Measurements from ENCODE around the gene C4orf50.
A peak's percentile ranks its signal among the peaks of the same experiment; 100 is the strongest.

Gene C4orf50

DNA sequence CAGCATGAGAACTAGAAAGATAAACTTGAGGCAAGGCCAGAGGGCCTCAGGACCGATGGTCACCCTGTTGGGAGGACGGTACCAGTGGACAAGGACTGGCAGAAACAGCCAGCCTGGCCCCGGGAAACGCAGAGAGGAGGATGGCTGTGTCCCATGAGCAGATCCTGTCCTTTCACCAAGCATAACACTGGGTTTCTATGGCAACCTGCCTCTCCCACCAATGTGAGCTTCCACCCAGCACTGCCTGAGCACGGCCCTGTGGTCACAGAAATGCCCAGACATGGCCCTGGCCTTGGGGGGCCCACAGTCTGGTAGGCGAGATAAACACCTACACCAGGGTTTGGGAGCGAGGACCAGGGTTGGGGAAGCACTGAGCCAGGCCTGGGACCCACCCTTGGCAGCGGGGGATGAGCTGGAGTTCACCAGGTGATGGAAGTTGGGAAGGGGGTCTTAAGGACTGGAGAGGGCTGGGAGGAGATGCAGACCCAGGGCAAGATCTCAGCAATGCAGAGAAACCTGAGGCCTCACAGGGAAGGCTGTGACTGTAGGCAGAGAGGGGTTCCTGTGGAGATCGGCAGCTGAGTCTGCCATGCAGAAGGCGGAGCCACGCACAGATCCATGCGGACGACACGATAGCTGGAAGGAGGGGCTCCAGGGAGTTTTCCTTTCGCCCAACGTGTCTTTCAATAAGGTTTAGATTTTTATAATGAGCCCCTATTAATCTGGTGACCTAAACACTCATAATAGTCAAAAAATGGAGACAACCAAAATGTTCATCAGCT lies 92.6 kb downstream of the C4orf50 start:
- DNase-seq = no peak

DNA sequence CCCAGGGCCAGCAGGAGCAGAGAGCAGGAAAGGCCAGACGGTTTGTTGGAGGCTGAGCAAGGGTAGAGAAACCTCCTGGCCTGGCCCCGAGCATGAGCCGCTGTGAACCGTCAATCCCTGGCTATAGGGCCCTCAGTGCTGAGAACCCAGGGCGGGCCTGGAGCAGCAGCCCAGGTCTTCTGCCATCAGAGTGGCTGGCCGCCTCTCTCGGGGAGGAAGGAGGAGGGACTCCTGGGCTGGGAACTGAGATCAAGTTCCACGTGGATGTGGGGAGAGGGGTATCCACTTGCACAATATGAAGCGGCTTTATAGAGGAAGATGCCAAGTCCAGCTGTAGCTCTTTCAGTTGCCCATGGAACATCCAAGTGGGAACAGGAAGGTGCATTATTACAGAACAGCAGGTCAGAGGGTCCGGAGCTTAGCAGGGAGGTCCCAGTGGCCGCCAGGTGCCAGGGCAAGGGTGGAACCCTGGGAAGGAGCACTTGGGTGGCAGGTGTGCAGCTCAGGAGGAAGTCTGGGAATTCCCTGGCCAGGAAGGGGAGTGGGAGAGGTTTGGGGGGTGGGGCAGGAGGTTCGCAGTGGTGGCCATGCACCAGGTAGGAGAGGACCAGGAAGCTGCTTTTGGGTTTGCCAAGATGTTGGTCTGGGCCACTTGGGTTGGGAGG lies 93.6 kb downstream of the C4orf50 start:
- DNase-seq = no peak

DNA sequence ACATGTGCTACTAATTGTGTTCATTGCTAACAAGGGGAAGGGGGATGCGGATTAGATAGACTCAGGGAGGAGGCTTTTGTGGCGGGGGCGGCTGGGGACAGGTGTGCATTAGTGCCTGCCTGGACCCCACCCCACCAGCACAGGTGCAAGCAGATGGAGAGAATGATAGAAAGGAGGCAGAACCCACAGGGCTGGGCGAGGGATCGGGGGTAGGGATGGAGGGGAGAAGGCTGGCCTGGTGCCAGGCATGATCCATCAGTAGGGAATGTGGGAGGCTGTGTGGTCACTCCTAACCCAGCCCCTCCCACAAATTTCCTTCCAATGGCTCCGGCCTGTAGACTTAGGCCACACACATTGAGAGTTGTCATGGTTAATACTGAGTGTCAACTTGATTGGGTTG lies 94.9 kb downstream of the C4orf50 start:
- no peak for DNase-seq

DNA sequence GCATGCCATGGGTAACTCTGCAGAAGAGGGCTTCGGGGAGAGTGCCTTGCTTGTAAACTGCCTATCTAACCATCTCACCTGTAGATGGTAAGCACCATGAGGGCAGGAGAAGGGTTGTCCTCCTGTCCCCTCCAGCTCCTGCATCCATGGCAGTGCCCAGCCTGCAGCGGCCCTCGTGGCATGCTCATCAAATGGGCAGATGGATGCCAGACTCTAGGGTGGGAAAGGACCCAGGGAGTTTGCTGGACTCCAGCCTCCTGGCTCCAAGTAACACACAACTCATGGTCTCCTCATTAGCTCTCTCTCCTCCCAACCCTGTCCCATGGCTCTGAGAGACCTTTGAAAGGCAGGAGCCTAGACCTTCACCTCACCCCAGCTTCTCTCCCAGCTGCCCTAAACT lies 95.7 kb downstream of the C4orf50 start:
- no peak for DNase-seq

DNA sequence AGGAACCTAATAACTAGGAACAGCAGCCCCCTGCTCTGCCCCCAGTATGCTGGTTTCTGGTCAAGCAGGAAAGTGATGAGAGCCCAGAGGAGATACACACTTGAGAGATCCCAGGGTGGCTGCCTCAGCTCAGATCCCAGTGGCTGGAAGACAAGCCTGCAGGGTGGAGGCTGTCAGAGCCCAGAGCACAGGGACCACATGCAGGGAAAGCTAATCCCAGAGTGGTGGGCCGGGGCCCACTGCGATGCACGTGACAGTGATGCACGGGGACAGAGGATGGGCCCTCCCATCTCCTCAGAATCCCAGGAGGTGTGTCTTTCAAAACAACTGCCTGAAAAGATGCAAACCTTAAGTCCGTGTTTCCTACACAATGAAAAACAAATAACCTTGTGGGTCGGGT lies 96.2 kb downstream of the C4orf50 start:
- DNase-seq = no peak

DNA sequence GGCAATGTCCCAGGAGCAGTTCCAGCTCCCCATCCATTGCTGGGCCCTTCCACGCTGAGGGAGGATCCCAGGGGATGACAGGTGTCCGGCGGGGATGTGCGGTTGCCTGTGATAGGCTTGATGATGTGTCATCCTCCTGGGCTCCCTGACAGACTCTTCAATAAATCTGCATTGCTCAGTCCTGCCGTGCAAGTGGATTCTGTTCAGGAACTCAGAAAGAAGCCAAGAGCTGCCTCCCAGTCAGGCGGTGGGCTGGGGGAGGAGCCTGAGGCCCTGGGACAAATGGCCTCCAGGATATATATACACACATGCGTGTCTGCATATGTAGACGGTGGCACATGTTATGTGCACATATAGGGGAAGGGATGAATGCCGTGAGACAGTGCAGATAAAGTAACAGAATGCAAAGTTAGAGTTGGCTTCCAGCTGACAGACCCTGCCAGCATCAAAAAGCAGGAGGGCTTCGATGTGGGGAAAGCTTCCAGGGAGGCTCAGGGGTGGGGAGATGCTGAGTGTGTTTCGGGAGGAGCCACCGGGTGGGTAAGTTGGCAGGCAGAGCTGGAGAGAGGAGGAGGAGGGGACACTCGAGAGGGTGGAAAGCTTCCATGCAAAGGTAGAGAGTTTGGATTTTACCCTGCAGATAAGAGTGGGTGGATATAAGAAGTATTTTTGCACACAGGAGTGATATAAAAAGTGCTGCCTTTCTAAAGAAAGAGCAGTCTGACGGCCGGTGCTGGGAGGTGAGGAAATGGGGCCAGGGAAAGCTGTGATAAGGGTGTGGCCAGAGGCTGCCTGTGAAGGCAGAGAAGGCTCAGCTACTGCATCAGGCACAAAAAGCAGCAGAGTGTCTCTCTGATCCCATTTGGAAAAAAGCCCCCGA lies 96.9 kb downstream of the C4orf50 start:
- peak in 17 of 58 donors; percentile 20 to 67 (median 40) for DNase-seq

DNA sequence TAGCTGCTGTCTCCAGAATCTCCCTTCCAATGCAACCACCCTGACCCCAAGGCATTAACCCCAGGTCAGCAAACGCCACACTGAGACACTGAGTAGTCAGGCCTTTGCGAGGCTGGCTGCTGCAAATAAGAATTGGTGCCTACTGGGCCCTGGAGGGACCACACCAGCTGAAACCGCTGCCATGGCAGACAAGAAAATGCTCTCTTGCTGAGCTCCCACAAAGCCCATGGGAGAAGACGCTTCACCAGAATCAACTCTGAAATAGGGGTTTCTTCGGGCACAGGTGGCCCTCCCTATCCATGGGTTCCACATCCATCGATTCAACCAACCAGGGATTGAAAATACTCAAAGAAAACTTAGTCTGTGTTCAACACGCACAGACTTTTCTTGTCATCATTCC lies 98.7 kb downstream of the C4orf50 start:
- no peak for DNase-seq

DNA sequence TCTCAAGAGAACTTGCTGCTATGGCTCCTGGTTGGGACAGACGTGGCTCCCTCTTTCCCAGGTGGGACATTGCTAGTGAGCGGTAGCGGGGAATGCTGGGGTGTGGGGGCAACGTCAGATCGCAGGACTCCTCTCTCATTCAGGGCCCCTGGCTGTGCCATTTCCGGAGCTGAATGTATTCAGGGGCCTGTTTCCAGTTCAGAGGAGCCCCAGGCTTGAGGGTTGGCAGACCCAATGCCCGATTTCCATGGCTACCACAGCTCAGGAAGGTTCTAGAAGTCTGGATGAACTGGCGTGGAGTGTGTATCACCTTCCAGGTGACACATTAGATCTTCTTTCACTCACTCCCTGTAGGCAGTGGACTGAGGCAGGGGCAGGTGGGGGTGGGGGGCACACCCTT lies 99.2 kb downstream of the C4orf50 start:
- no peak for DNase-seq

DNA sequence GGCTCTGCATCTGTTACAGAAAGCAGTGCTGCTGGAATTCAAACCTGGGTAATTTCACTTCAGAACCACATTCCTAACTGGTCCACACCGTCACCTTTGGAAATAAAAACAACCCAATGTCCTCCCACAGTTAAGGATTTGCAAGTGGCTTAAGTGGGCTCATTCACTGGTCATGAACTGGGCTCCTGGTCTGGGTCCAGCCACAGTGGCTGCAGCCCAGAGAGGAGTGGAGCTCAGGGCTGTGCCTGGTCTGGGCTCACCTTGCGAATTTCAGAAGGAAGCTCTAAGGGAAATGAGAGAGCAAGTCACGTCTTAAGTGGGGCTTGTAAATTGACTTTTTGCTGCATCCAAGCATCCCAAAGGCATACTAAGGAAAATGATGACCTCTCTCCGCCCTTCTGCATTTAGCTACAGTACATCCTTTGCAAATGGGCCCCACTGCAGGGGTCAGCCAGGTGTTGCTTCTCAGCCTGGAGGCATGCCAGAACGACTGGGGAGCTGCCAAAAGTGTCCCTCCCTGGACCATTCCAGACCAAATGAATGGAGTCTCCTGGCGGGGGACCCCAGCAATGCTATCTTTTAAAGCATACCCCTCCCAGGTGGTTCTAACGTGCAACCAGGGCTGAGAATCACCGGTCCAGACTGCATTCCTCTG lies 99.8 kb downstream of the C4orf50 start:
- DNase-seq = no peak

DNA sequence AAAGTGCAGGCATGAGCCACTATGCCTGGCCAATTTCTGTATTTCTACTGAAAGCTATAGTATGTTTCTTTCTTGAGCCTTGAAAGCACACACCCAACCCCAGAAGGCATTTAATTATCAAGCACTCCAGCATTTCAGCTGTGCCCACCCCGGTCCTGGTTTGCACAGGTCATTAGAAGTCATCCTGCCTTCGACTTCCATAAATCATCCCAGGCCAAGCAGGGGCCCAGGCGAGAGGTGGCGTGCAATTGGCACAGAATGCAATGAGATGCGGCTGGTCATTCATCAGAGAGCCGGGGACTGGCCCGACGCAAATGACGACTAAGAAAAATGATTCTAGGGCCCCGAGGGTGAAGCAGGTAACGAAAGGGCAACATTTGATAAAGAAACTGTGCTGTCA lies 100.6 kb downstream of the C4orf50 start:
- DNase-seq = no peak

DNA sequence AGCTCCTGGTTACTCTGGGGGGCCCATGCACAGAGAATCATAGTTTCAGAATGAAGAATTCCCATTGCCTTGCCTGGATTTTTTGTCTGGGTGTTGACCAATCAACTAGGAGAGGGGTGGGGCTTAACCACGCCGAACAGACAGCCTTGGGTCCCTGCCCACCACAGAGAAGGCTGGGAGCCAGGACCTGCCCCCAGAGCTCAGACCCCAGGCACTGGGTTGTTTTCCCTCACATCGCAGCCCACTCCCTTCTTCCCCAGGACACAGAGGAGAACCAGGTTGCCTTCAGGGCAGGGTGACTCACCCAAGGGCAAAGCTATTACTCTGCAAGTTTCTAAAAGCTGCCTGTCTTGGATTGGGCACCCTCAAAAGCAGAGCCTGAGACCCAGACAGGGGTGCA lies 102.0 kb downstream of the C4orf50 start:
- no peak for DNase-seq

DNA sequence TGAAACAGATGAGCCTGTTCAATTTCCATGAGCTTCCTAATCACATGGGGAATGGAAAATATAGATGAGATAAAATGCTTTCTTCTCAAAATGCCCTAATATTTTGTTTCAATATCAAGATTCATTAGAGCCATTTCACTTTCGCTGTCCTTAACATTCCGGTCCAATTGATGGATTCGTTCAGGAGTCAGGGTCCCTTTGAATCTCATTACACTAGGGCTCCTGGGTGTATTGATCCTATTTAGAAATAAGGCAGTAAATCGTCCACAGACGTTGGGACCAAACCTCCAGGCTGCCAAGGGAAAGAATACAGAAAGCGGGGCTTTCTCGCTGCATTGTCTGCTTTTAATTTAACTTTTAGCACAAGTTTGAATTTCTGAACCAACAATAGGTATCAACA lies 104.8 kb downstream of the C4orf50 start:
- no peak for DNase-seq

DNA sequence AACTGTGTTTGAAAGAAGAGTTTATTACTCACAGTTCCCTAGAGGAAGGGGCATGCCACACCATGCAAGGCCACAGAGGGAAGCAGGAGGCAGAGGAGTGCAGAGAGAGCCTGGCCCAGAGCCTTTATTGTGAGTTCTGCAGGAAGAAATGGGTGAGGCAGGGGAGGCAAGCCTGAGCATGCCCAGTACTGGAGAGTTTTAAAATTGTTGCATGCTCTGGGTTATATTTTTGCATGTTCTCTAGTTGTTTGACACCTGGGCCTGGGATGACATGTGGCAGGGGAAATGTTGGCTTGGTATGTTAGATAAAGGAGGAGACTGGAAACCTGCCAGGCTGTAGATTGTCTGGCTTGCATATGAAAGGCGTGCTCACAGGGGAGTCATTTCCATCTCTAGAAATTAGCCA lies 105.6 kb downstream of the C4orf50 start:
- DNase-seq = no peak

DNA sequence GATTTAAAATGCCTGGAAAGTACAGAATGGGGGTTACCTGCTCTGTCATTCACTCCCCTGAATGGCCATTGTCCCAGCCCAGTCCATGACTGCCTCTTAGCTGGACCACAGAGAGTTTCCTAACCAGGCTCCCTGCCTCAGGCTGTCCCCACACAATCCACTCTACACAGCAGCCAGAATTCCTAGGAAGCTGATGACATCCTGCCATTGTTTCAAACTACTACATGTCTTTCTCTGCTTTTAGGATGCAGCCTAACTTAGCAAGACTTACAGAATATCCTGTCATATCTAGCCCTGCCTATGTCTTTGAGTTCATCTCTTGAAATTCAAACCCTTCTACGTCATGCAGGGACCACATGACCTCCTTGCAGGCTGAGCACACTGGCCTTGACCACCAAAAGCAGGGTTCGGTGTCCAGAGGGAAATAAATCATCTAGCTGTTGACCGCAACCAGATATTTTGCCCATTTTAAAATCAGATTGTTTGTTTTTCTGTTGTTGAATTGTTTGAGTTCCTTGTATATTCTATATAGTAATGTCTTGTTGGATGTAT lies 109.3 kb downstream of the C4orf50 start:
- DNase-seq = no peak

DNA sequence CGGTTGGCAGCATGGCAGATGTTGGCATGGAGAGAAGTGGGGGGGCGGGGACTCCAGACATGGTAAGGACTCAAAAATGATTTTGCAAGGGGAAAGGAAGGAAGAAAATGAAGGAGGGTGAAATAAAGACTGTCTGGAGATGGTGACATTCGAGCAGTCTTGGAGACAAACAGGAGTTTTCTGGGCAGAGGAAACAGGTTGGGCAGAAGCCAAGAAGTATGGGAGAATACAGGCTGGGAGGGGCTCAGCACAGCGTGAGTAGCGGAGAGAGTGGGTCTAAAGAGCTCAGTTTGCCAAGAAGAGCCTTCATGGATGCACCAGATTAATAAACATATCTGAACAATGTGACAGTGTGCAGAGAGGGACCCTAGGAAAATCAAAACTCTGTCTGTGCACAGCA lies 112.0 kb downstream of the C4orf50 start:
- DNase-seq = no peak

DNA sequence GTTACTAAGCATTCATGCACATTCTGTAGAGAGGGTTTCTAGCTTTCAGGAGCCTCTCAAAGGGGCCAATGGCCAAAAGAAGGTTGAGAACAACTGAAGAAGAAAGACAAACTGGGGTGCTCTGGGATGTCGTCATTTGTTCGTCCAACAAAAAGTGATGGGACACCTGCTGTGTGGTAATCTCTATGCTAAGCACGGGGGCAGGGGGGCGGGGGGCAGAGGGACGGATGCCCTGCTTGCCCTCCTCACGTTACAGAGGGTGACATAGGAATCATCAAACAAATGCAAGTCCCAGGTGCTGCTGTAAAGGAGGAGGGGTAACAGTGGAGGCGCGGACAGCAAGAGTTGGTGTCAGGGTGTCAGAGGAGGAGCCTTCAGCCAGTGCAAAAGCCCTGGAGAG lies 112.5 kb downstream of the C4orf50 start:
- DNase-seq = no peak

DNA sequence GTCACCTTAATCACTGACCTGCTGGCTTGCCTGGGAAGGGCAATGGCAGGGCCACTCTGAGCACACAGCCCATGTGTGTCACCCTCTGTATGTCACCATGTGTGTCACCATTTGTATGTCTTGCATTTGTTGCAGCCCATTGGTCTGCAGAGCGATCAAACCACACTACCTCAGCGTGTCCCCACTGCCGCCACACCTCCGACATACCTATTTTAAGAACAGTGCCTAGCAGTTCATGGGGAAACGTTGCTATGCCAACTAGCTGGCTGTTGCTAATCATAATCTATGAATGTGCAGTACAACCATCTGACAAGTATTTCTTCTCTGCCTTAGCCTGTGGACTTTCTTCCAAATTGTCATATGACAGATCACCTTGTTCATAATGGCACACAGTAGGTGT lies 117.4 kb downstream of the C4orf50 start:
- DNase-seq = peak in 6 of 58 donors; percentile 10 to 57 (median 34)

DNA sequence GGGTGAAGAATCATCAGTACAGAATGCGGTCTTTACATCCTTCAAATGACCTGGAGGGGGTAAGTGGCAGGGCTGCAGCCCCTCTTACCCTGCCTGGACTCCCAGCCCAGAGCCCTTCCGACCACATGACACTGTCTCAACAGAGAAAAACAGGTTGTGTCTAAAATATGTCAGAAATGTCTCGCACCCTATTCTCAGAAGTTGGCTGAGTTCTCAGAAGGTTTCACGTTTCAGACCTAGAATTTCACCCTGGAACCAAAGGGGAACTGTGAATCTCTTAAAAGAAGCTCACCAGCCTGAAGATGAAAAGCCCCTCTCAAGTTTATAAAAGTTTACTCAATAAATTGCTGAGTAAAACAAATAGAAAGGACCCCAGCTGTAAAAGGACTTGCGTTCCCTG lies 118.3 kb downstream of the C4orf50 start:
- no peak for DNase-seq

DNA sequence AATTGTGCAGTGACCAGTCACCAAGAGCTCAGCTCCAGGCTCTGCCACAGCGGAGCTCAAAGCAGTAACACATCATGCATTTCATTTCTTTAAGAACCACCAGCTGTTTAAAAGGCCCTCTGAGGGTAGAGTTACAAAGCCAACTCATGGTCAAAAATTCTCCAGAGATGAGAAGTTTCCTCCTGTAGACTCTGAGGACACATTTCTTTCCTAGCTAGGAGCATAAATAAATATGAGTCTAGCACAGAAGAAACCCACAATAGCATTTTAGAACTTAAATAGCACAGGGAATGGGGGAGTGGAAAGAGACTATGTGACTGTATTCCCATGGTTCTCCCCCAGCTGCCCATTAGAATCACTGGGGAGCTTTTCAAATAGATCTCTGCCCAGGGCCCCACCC lies 118.8 kb downstream of the C4orf50 start:
- no peak for DNase-seq

DNA sequence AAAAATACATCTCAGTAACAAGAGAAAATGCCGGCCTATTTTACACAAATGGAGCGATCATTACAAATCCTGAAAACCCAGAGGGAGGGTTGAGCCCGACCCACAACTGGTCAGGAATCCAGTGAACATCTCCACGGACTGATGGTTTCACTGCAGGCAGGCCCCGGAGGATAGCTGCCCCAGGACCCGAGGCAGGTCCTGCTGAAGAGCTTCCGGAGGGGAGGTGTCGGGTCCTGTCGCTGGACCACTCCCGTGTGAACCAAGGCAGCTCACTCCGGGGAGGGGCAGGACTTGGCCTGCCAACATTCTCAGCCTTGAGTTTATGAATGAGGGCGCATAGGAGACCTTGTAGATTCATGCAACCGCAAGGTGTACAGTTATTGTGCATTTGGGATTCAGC lies 120.6 kb downstream of the C4orf50 start:
- no peak for DNase-seq

DNA sequence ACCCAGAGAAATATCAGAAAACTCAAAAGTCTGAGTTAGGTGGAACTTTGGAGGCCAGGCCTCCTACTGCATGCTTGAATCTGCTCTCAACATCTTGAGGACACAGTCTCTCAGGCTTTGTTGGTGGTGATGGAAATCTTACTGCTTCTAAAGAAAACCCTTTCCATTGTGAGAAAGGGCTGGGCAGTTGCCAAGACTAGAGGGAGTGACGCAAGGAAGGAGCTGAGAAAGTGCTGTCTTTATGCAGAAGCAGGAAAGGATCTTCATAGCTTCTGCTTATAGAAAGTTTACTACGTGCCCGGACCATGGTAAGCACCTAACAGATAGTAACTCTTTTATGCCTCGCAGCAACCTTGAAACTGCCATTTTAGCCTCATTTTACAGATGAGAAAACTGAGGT lies 122.9 kb downstream of the C4orf50 start:
- peak in 15 of 58 donors; percentile 9 to 65 (median 31) for DNase-seq
